Occipital lobe (tissue), 2 donors: ENCODE data around the gene LHFPL2. TPM values are rescaled to one million over a fixed set of nuclear protein-coding genes. Genes with fewer than 3 reads are reported as not detected.
A peak's percentile ranks its signal among the peaks of the same experiment; 100 is the strongest.

Source experiments
- DNase-seq: peaks from one replicate; lab custom pipeline; 2025; lab: John Stamatoyannopoulos, UW
- total RNA-seq: library from RNA; depleted of rRNA; stranded (reverse); fragments of >200 nt; gene quantifications from one replicate; pipeline ENCODE4 v1.2.3, GENCODE V29; 2014

The LHFPL2 gene
- total RNA-seq, 1 donor from 2014 or later = 20.4 TPM

- no peak for DNase-seq
Observed at GRCh38 chr5:78547183-78547582, 101.4 kb downstream of the LHFPL2 start.

GRCh38 chr5:78546276-78546996 is 102.1 kb downstream of the LHFPL2 start:
- DNase-seq = no peak

- DNase-seq = no peak
Observed at GRCh38 chr5:78545406-78545805, 103.2 kb downstream of the LHFPL2 start.

- no peak for DNase-seq
Observed at GRCh38 chr5:78544561-78545201, 103.9 kb downstream of the LHFPL2 start.

- DNase-seq = no peak
Observed at GRCh38 chr5:78543916-78544315, 104.7 kb downstream of the LHFPL2 start.

- no peak for DNase-seq
Observed at GRCh38 chr5:78543292-78543691, 105.3 kb downstream of the LHFPL2 start.

GRCh38 chr5:78542321-78542840 is 106.2 kb downstream of the LHFPL2 start:
- no peak for DNase-seq

GRCh38 chr5:78541086-78541654 is 107.4 kb downstream of the LHFPL2 start:
- no peak for DNase-seq

GRCh38 chr5:78540335-78541085 is 108.1 kb downstream of the LHFPL2 start:
- DNase-seq = peak; percentile 24

GRCh38 chr5:78538240-78538850 is 110.2 kb downstream of the LHFPL2 start:
- no peak for DNase-seq

- no peak for DNase-seq
Observed at GRCh38 chr5:78537821-78538220, 110.8 kb downstream of the LHFPL2 start.

- no peak for DNase-seq
Observed at GRCh38 chr5:78537411-78537810, 111.2 kb downstream of the LHFPL2 start.

- DNase-seq = no peak
Observed at GRCh38 chr5:78536661-78537196, 111.8 kb downstream of the LHFPL2 start.

GRCh38 chr5:78534905-78535200 is 113.7 kb downstream of the LHFPL2 start:
- no peak for DNase-seq

GRCh38 chr5:78534148-78534904 is 114.2 kb downstream of the LHFPL2 start:
- no peak for DNase-seq

GRCh38 chr5:78533356-78533755 is 115.2 kb downstream of the LHFPL2 start:
- no peak for DNase-seq

- no peak for DNase-seq
Observed at GRCh38 chr5:78530342-78531096, 118.1 kb downstream of the LHFPL2 start.

GRCh38 chr5:78527925-78528324 is 120.6 kb downstream of the LHFPL2 start:
- no peak for DNase-seq

GRCh38 chr5:78527054-78527859 is 121.3 kb downstream of the LHFPL2 start:
- no peak for DNase-seq
